GM18508 (cell line): ENCODE results near the gene TGOLN2.

Experiments used
- ATAC-seq: cut with Tn5 transposase; IDR thresholded peaks from one replicate; pipeline ENCODE4 v1.9.1; 2021; ENCODE audit warnings: moderate number of reproducible peaks; ENCODE audit not compliant: insufficient read depth, unreplicated experiment

The TGOLN2 gene

DNA sequence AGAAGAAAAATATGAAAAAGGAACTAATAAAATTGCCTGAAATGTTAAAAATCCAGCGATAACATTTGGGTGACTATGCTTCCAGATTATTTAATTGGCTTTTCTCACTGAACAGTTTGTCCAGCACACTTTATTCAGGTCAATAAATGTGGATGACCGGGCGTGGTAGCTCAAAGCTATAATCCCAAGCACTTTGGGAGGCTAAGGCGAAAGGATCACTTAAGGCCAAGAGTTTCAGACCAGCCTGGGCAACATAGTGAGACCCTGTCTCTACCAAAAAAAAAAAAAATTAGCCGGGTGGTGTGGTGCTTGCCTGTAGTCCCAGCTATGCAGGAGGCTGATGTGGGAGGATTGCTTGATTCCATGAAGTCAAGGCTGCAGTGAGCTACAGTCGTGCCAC, 55.4 kb downstream of the TGOLN2 start:
- ATAC-seq, result no peak

DNA sequence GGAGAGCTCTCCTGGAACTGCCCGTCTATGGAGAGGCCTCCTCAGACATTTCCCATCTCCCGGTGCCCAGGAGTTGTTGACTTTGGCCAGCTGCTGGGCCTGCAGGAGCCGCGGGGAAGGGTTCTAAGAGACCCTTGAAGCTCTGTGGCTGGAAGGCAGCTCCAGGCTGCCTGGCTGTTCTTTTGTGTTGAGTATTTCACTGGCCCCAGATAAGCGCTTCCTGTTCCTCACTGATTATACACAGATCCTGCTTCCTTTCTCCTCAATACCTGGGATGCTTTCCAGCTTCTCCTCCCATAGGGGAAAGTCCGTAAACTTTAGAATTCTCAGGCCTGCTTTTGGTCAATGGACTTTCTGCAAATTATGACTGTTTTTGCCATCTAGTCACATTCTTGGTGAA, 57.8 kb downstream of the TGOLN2 start:
- no peak for ATAC-seq
